Hepatocyte (in vitro differentiated cells): Measurements from ENCODE around the gene DLL1. TPM values are rescaled to one million over a fixed set of nuclear protein-coding genes. Genes with fewer than 3 reads are reported as not detected.

ENCODE experiments used
- DNase-seq: peaks from one replicate; pipeline ENCODE4 v3.0.0-alpha.2; 2016; ENCODE audit warnings: low spot score
- H2AFZ ChIP-seq: fragments of 200-600 bp; sonication (generic); 2 replicates; pipeline ENCODE4 v1.6.0; 2016; ENCODE audit warnings: antibody characterized with exemption, mild to moderate bottlenecking
- H3K27ac ChIP-seq: fragments of 200-600 bp; sonication (generic); 2 replicates; pipeline ENCODE4 v1.5.1; 2016; ENCODE audit warnings: mild to moderate bottlenecking
- H3K27me3 ChIP-seq: fragments of 200-600 bp; sonication (generic); 2 replicates; pipeline ENCODE4 v1.6.1; 2016
- H3K36me3 ChIP-seq: fragments of 200-600 bp; sonication (generic); replicated peaks from 2 replicates; pipeline ENCODE4 v1.5.1; 2016; ENCODE audit warnings: low read depth; ENCODE audit not compliant: insufficient read depth
- H3K4me1 ChIP-seq: fragments of 200-600 bp; sonication (generic); 2 replicates; pipeline ENCODE4 v1.5.1; 2016; ENCODE audit warnings: mild to moderate bottlenecking, moderate library complexity; ENCODE audit not compliant: insufficient read depth
- H3K4me2 ChIP-seq: fragments of 200-600 bp; sonication (generic); 2 replicates; pipeline ENCODE4 v1.6.0; 2016
- H3K4me3 ChIP-seq: fragments of 200-600 bp; sonication (generic); 2 replicates; pipeline ENCODE4 v1.5.1; 2016; ENCODE audit warnings: mild to moderate bottlenecking
- H3K79me2 ChIP-seq: fragments of 200-600 bp; sonication (generic); 2 replicates; pipeline ENCODE4 v1.6.0; 2017; ENCODE audit warnings: mild to moderate bottlenecking
- H3K9me2 ChIP-seq: fragments of 200-600 bp; sonication (generic); replicated peaks from 2 replicates; pipeline ENCODE4 v1.6.0; 2017; ENCODE audit warnings: mild to moderate bottlenecking; ENCODE audit not compliant: insufficient read depth
- H3K9me3 ChIP-seq: fragments of 200-600 bp; sonication (generic); 2 replicates; pipeline ENCODE4 v1.5.1; 2016; ENCODE audit warnings: low read depth, mild to moderate bottlenecking
- H4K20me1 ChIP-seq: fragments of 200-600 bp; sonication (generic); 2 replicates; pipeline ENCODE4 v1.6.0; 2016; ENCODE audit warnings: mild to moderate bottlenecking; ENCODE audit not compliant: insufficient read depth, poor library complexity, severe bottlenecking
- EZH2 ChIP-seq: fragments of 200-600 bp; sonication (generic); IDR thresholded peaks from 2 replicates; pipeline ENCODE4 v1.6.1; 2016; ENCODE audit warnings: antibody characterized with exemption, mild to moderate bottlenecking, borderline replicate concordance
- EZH2phosphoT487 ChIP-seq: fragments of 200-600 bp; sonication (generic); IDR thresholded peaks from one replicate; pipeline ENCODE4 v1.6.1; 2018; ENCODE audit warnings: antibody characterized with exemption, mild to moderate bottlenecking, low read depth, moderate library complexity; ENCODE audit not compliant: unreplicated experiment, severe bottlenecking
- WGBS: methylation state at CpG from one replicate; pipeline ENCODE4 v1.1.6; 2016; ENCODE audit warnings: low lambda C conversion rate; ENCODE audit errors: missing lambda C conversion rate; 5-methylcytosine and 5-hydroxymethylcytosine counted together
- microRNA-seq: library from miRNA; unstranded; fragments of <30 nt; microRNA quantifications from one replicate; pipeline ENCODE4, GENCODE V29; 2017
- polyA plus RNA-seq: library from polyadenylated mRNA; unstranded; fragments of >200 nt; fragmentation: Nextera tagmentation; extraction: Ambion mirVana; gene quantifications from 2 replicates; pipeline ENCODE4 v1.2.1, GENCODE V29; 2016
- small RNA-seq: library from RNA; depleted of rRNA; stranded (forward); fragments of <200 nt; gene quantifications from one replicate; pipeline ENCODE3, GENCODE V24; 2014
- total RNA-seq: library from RNA; depleted of rRNA; stranded (reverse); fragments of >200 nt; gene quantifications from 2 replicates; pipeline ENCODE4 v1.2.3, GENCODE V29; 2014
- TF ChIP-seq, protein P1 (sequence below): fragments of 200-600 bp; sonication (generic); IDR thresholded peaks from 2 replicates; pipeline ENCODE4 v1.5.1; 2016; ENCODE audit warnings: antibody characterized with exemption, mild to moderate bottlenecking; ENCODE audit not compliant: poor library complexity

DLL1 gene
- total and polyA plus RNA-seq, 2 experiments from 2014 or later: 3.1 to 3.3 TPM

DNA sequence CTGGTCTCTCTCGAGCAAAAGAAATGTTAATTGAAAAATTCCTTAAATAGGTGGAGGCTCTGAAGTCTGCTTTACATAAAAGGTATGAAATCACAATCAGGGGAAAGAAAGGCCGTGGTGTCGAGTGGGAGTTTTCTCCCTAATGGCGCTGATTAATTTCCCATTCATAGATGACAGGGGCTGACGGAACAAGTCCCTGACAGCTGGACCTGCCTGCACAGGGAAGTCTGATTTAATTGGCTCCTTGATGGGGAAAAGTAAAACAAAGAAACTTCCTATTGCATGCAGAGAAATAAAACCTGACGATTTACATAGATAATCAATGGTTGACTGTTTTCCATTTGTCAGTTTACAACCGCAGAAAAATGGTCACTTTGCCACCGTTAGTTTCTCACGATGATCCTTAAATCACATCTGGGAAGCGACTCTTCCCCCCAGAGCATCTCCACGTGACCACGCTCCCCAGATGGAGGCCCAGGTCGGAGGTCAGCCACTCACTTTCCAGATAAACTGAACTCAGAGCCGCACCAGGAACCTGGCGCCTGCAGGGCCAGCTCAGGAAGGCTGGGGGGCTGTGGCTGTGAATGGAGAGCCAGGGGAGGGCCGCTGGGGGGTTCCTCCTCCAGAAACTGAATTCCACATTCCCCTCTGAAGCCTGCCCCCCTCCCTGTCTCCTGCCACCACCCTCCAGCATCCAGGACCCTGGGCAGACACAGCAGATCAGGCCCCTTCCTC, 55.3 kb downstream of the DLL1 start:
- TF ChIP-seq EZH2phosphoT487 (no peak), EZH2 (no peak)
- TF ChIP-seq, protein P1, sequence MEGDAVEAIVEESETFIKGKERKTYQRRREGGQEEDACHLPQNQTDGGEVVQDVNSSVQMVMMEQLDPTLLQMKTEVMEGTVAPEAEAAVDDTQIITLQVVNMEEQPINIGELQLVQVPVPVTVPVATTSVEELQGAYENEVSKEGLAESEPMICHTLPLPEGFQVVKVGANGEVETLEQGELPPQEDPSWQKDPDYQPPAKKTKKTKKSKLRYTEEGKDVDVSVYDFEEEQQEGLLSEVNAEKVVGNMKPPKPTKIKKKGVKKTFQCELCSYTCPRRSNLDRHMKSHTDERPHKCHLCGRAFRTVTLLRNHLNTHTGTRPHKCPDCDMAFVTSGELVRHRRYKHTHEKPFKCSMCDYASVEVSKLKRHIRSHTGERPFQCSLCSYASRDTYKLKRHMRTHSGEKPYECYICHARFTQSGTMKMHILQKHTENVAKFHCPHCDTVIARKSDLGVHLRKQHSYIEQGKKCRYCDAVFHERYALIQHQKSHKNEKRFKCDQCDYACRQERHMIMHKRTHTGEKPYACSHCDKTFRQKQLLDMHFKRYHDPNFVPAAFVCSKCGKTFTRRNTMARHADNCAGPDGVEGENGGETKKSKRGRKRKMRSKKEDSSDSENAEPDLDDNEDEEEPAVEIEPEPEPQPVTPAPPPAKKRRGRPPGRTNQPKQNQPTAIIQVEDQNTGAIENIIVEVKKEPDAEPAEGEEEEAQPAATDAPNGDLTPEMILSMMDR: no peak
- Histone ChIP-seq H3K27me3 (no peaks in the 10 kb centered on the region), H3K79me2 (no peaks in the 10 kb centered on the region), H4K20me1 (no peaks in the 10 kb centered on the region), H3K9me2 (no peaks in the 10 kb centered on the region), H3K27ac (no peak overlapping the region), H2AFZ (no peak overlapping the region), H3K4me2 (no peak overlapping the region), H3K36me3 (no peaks in the 10 kb centered on the region), H3K4me1 (no peaks in the 10 kb centered on the region), H3K4me3 (no peak overlapping the region), H3K9me3 (no peaks in the 10 kb centered on the region)
- WGBS: 71% methylated on average over 15 of the region's 16 CpGs
- no peak for DNase-seq

DNA sequence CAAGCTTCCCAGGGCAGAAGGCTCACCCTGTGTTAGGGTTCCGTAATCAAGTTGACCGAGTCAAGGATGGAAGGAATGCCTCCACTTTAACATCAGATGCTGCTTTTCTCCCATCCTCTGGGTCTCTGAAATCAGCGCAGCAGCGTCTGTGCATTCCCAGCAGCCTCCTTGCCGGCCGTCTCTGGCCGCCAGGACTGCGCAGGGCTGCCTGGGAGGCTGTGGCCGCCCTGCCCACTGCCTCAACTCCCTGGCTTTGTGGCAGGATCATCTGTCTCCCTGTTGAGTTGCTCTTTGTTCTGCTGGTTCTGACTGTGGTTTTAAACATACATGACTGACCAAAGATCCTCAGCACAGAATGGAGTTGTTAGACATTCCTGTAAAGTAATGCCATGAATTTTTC, 56.5 kb downstream of the DLL1 start:
- Histone ChIP-seq H3K9me3 (no peaks in the 10 kb centered on the region), H3K27ac (no peak overlapping the region), H3K27me3 (no peaks in the 10 kb centered on the region), H3K36me3 (no peaks in the 10 kb centered on the region), H3K9me2 (no peaks in the 10 kb centered on the region), H2AFZ (no peak overlapping the region), H3K4me3 (no peak overlapping the region), H3K4me2 (no peak overlapping the region), H3K79me2 (no peaks in the 10 kb centered on the region), H4K20me1 (no peaks in the 10 kb centered on the region), H3K4me1 (no peaks in the 10 kb centered on the region)
- DNase-seq: no peak
- 99% methylated on average over 9 of the region's 9 CpGs for WGBS
- TF ChIP-seq EZH2phosphoT487 (no peak), EZH2 (no peak)
- TF ChIP-seq, protein P1: no peak

DNA sequence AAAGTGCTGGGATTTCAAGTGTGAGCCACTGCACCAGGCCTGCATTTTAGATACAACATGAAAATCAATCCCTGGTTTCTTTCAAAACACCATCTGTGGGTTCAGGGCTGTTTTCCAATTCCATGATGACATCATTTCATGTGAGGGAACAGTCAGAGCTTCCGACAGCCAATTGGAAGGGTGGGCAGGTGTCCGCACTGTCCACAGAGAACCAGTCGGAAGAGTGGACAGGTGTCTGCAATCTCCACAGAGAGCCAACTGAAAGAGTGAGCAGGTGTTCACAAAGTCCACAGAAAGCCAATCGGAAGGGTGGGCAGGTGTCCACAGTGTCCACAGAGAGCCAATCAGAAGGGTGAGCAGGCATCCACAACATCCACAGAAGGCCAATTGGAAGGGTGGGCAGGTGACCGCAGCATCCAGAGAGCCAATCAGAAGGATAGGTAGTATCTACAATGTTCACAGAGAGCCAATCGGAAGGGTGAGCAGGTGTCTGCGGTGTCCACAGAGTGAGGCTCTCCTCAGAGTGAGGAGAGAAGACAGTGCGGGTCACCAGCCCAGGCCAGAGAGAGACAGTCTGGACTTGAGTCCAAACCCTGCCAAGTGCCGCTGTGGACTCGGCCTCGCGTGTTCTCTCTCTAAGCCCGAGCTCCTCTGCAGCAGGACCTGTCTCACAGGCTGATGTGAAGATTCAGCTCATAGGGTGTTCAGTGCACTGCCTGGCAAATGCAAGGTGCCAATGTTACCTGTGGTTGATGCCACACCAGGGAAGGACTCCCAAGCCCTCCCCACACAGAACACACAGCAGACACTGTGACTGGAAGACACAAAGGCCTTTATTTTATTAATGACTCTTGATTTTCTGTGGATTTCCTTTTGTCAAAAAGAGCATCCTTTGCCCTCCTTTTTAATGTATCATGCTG, 57.3 kb downstream of the DLL1 start:
- Histone ChIP-seq H4K20me1 (no peaks in the 10 kb centered on the region), H3K4me3 (no peak overlapping the region), H3K36me3 (no peaks in the 10 kb centered on the region), H3K27ac (no peak overlapping the region), H3K9me2 (no peaks in the 10 kb centered on the region), H2AFZ (no peak overlapping the region), H3K79me2 (no peaks in the 10 kb centered on the region), H3K4me1 (no peaks in the 10 kb centered on the region), H3K4me2 (no peak overlapping the region), H3K9me3 (no peaks in the 10 kb centered on the region), H3K27me3 (no peaks in the 10 kb centered on the region)
- no peak for DNase-seq
- 96% methylated on average over 13 of the region's 13 CpGs for WGBS
- TF ChIP-seq, protein P1: no peak
- TF ChIP-seq EZH2phosphoT487: no peak
- TF ChIP-seq EZH2: no peak

Small RNA genes within 50 kb of the gene (microRNA-seq; reads per million reads assigned to microRNA genes)
- gene MIR4644: not detected

Small RNA genes within 50 kb of the gene (small RNA-seq; reads per million reads assigned to genes)
- not detected for gene MIR4644

Other genes starting within 250 kb of the DLL1 start
- 16.0 and 19.5 TPM in 2 replicates for gene FAM120B, start 15.7 kb upstream of the DLL1 start, total RNA-seq
- 25.0 and 25.8 TPM in 2 replicates for gene FAM120B, start 15.7 kb upstream of the DLL1 start, polyA plus RNA-seq